GM12892 (cell line): ENCODE results near the gene AFDN.

Experiments
- DNase-seq: peaks from one replicate; pipeline ENCODE4 v3.0.0; 2011; ENCODE audit not compliant: insufficient read length
- FAIRE-seq: peaks from 2 replicates; lab custom pipeline; 2011; peaks lifted over from hg19 to GRCh38; lab: Jason Lieb, UNC
- POLR2A ChIP-seq: IDR thresholded peaks from 2 replicates; pipeline ENCODE4 v1.6.1; 2011; ENCODE audit warnings: low read depth, low read length, control low read depth
- POLR2AphosphoS5 ChIP-seq: IDR thresholded peaks from 2 replicates; pipeline ENCODE4 v1.6.1; 2011; ENCODE audit warnings: low read depth, low read length, control low read depth
- TAF1 ChIP-seq: IDR thresholded peaks from 2 replicates; pipeline ENCODE4 v1.6.1; 2011; ENCODE audit warnings: low read depth, mild to moderate bottlenecking, control low read depth, low read length, borderline replicate concordance

AFDN gene

DNA sequence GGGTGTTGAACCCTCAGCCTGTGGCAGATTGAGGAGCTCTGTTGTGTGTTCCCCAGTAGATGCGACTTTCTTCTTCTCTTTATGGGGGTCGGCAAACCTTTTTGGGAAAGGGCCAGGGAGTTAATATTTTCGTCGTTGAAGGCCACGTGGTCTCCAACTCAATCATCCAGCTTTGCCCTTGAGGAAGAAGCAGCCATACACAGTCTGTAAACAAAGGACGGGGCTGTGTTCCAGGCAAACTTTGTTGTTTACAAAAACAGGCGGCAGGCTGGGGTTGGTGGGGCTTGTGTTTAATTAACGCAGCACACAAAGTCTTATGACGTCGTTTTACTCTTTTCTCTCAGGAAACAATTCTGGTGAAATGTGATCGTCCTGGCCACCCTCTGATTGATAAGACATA, 190.9 kb downstream of the AFDN start:
- no peak for TF ChIP-seq POLR2A
- no peak for TF ChIP-seq POLR2AphosphoS5
- TF ChIP-seq TAF1: no peak
- DNase-seq (no peak), FAIRE-seq (no peak)

DNA sequence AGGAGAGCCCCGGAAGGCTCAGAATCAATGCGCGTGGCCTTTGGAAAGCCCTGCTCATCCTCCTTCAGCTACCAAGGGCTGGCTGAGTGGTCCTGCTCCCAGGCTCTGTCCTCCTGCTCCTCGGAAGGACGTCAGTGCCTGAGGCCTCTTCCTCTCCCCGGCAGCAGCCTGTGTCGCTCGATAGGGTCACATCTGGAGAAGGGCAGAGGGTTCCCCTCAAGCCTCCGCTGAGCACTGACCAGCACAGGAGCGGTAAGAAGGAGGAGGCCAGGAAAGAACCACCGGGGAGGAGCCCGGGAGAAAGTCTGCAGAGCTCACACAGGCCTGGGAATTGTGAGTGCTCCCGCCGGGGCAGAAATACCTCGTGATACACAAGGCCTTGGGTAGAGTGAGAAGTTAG, 192.0 kb downstream of the AFDN start:
- DNase-seq (no peak), FAIRE-seq (no peak)
- TF ChIP-seq TAF1: no peak
- TF ChIP-seq POLR2A: no peak
- TF ChIP-seq POLR2AphosphoS5: no peak

DNA sequence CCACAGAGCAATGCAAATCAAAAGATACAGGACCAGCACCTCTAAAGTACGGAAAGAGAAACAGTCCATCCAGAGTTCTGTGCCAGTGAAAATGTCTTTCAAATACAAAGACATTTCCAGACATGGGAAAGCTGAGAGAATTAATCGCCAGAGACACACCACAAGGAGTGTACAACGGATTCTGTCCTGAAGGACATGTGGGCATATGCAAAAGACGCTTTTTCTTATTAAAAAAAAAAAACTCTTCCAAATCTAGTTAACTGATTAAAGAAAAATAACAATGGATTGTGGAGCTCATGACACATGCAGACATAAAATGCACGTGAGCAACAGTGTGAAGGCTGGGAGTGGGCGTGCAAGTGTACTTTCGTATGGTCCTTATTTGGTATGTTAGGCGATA, 193.5 kb downstream of the AFDN start:
- no peak for DNase-seq
- no peak for FAIRE-seq
- TF ChIP-seq TAF1 (no peak), POLR2AphosphoS5 (no peak), POLR2A (no peak)

DNA sequence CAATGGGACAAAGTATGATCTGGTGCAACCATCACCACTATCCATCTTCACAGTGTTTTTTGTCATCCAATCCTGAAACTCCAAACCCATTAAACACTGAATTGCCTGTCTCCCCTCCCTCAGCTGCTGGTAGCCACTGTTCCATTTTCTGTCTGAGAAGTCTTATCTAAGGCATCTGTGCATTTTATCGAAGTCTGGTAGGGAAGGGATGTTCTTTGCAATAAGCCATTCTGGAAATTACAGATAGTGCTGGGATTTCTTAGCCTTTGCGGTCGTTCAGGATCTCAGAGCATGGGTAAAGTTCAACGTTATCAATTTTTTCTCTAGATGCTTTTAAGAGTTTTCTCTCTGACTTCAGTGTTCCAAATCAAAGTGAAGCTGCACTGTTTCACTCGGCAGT, 194.9 kb downstream of the AFDN start:
- DNase-seq (no peak), FAIRE-seq (no peak)
- no peak for TF ChIP-seq POLR2A
- no peak for TF ChIP-seq POLR2AphosphoS5
- TF ChIP-seq TAF1: no peak
